GM21367 (cell line): ENCODE measurements around the gene NUFIP1.
"Not testable (repeated sequence)": the region's sequence is repeated elsewhere in the genome, so short reads cannot be mapped to it uniquely, and the experiment has no call there.

Experiments
- ATAC-seq: cut with Tn5 transposase; IDR thresholded peaks from one replicate; pipeline ENCODE4 v1.9.1; 2021; ENCODE audit not compliant: unreplicated experiment

Gene NUFIP1

DNA sequence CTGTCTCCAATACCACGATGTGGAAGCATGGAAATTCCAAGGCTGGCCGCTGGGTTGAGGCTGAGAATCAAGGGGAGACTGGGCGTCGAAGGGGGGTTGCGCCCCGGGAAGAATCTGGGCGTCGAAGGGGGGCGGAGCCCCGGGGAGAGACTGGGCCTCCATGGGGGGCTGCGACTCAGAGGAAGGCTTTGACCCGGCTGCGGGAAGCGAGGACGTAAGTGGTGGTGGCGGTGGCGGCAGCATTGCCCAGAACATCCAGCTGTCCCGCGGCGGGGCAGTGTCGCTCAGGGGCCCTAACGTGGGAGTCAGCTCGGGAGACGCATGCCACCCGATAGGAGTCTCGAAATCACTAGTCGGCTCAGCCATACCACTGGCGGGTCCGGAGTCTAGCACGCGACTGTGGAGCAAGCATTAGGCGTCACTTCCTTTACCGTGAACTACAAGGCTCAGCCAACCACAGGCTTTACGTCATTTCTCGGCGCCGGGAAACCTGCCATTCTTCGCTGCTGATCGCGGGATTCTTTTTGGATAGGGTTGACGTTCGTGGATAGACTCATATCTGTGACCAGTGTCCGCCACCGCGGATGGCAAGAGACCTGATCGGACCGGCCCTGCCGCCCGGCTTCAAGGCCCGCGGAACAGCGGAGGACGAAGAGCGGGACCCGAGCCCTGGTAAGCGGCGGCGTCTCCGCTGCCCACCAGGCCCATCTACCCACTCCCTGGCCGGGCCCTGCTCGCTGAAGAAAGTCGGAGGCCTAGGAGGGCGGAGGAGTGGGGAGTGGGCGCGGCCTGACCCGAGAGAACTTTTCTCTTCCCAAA lies at the start of gene NUFIP1, which contains the start of gene GPALPP1:
NUFIP1 (minus strand) TSS at position 401 of the 819 bp plus-strand sequence; CDS start at position 366, 35 bp downstream.
GPALPP1 (plus strand) TSS at position 468 of the 819 bp plus-strand sequence; CDS start at position 585, 117 bp downstream.
- ATAC-seq: peak; percentile 96

DNA sequence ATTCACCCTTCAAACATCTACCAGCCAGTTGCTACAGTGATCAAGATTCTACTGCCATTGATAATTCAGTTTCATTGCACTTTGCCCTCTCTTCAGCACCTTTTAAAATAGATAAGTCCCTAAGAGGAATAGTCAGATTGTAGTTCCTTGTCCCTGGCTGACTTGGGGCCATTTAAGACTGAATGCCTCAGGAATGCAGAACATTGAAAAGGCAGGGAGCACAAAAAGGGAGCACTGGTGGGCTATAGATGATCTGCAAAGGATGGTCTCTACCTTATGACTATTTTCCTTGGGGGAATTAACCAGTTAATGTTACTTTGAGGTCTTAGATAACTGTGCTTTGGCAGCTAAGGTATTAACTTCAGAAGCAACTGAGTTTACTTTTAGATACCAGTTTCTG lies 46.9 kb upstream of the NUFIP1 start:
- no peak for ATAC-seq

GRCh38 chr13:45034342-45034741 lies 45.1 kb upstream of the NUFIP1 start:
- ATAC-seq: no peak

DNA sequence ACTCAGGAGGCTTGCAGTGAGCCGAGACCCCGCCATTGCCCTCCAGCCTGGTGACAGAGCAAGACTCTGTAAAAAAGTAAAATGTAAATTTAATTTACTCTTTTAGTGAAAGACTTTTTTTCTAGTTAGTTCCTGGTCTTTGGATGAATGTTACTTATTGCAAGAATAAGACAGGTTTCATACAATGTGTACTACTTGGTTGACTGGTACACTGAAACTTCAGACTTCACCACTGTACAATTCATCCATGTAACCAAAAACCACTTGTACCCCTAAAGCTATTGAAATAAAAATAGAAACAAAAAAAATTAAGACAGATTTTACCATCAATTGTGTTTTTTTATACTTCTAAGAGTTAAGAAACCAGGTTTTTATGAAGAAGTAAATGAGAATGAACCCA lies 35.6 kb upstream of the NUFIP1 start:
- no peak for ATAC-seq

DNA sequence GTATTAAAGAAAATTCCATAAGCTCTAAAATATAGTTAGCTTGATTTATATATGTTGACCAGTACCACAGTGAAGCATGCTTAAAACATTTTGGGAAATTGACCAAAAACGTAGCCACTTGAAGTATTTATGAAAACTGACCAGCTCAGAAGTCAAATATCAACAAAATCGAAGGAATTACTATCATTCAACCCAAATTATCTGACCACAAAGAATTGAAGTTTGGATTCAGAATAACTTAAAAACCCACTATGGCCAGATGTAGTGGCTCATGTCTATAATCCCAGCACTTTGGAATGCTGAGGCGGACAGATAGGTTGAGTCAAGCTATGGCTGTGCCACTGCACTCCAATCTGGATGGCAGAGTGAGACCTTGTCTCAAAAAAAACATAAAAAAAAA lies 32.0 kb upstream of the NUFIP1 start:
- ATAC-seq: no peak

DNA sequence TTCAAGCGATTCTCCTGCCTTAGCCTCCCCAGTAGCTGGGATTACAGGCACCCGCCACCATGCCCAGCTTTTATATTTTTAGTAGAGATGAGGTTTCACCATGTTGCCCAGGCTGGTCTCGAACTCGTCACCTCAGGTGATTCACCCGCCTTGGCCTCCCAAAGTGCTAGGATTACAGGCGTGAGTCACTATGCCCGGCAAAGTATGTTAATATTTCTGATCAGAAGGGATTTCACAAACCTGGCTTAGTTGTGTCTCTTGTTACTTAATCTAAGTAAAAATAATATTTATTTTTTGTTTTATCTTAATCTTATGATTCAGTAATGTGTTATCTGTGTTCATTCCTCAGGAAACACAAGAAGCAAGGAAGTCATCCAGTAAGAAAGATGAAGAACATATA lies 30.7 kb upstream of the NUFIP1 start:
- ATAC-seq: not testable (repeated sequence)

GRCh38 chr13:45016792-45017425 lies 27.6 kb upstream of the NUFIP1 start:
- ATAC-seq: no peak

DNA sequence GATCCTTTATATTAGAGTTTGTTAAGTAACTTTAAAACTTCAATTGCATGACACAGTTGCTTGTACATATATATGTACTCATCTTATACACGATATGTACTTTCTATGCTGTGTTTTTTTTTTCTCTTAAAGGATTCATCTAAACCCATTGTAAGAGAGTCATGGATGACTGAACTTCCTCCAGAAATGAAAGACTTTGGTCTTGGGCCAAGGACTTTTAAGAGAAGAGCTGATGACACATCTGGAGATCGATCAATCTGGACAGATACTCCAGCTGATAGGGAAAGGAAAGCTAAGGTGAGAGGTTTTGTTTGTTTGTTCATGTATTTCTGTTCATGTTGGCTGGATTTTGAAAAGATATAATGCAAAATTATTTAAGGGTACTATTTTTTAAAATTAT lies 26.0 kb upstream of the NUFIP1 start:
- no peak for ATAC-seq

- ATAC-seq: no peak
These were observed 21.9 kb upstream of the NUFIP1 start for GRCh38 chr13:45011198-45011597.

GRCh38 chr13:45007823-45008222 lies 18.6 kb upstream of the NUFIP1 start:
- ATAC-seq: no peak

- no peak for ATAC-seq
These were observed 18.0 kb upstream of the NUFIP1 start for GRCh38 chr13:45007225-45007624.

GRCh38 chr13:45004096-45004495 lies 14.8 kb upstream of the NUFIP1 start:
- no peak for ATAC-seq

DNA sequence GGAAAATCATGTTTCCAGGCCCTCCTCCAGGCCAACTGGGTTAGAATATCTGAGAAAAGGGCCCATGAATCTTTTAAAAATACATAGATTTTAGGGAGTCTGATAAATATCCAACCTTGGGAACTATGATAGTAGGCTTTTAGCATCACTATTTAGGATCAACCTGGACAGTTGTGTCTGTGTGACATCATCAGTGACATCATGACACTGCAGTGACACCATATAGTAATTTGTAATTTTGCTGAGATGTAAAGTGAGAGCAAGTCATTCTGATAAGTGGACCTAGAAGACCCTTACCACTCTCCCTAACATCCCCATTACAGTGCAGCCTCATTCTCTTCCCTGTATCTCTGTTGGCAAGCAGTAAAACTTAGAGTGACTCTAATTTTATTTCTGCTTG lies 14.1 kb upstream of the NUFIP1 start:
- no peak for ATAC-seq

DNA sequence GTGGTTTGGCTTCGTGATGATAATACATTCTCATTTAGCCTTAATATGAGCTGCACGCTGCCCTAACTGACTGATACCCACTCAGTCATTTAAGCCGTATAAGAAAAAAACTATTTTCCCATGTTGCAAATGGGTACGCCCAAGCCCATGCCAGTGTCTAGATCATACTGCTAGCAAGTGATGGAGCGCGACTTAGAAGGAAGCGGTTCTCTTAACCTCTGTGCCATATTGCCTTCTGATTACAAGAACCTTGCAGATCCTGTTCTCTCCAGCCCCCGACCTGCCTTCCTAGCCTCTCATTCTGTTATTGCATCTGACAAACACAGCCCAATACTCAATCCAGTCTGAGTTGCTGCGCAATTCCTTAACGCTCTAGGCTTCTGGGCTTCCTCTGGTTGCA lies 670 bp upstream of the NUFIP1 start:
- ATAC-seq: no peak

DNA sequence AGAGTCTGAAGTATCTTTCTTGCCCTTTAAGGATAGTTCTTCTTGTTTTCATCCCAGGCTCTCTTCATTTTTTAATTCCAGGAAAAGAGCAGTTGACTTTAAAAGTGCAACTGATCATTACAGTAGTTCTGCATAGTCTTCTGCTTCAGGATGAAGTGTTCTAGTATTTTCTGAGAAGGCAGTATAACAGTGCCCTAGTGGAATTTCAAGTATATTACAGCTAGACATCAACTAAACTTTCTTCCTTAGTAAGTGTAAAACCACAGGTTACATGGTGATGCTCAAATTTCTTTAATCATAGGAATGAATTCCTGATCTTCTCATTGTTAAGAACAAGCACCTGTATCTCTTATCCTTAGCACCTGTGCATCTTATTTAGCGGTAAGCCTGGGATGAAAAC lies 10.9 kb downstream of the NUFIP1 start:
- no peak for ATAC-seq

DNA sequence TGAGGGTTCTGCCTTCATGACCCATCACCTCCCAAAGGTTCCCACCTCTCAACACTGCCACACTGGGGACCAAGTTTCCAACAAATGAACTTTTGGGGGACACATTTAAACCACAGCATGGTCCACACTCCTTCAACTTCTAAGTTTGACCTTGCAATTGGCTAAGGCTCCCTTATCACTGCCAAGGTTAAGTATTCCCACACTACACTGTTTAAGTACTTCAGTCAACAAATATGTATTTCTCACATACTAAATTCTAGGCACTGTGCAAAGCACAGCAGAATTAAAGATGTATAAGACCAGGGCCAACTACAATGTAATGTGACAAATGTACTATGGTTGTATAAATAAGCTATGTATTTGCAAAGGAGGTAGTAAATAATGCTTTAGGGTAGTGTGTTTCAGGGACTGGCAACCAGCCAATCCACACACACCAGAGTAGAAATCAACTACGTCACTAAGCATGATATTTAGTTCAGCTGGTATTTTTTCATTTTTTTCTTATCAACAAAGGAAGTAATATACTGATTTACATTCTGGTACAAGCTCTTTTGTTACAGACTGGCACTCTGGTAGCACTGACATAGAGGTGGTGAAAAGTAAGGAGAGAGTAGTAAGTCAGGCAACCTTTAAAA lies 12.2 kb downstream of the NUFIP1 start:
- no peak for ATAC-seq

GRCh38 chr13:44976196-44976595 lies 13.1 kb downstream of the NUFIP1 start:
- no peak for ATAC-seq

GRCh38 chr13:44974056-44974793 lies 15.0 kb downstream of the NUFIP1 start:
- ATAC-seq: peak; percentile 53

DNA sequence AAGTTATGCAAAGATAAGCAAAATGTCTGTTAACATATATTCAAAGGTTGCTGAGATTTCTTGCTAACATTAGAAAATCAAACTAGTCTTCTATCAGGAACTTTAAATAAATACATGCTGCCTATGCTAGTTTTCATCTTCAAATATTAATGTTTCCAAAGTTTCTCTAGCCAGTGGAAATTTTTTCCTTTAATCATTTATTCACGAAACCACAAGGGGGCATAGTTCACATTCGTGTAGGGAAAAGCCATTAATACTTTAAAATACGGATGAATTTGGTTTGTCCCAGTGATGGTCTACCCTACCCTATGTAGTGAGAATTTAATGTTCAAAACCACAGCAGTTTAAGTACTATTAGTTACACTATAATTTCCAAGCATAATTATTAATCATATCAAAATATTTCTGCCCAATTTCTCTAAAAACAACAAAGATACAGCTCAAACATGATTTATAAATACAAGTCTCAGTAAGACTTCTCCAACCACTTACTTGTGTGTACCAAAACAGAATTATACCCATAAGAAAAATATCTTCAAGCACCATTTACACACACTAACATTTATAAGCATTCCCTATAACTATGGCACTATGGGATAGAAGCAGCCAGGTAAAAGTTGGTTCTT lies 16.2 kb downstream of the NUFIP1 start:
- no peak for ATAC-seq

- ATAC-seq: no peak
These were observed 17.3 kb downstream of the NUFIP1 start for GRCh38 chr13:44971656-44972595.
